Chondrocyte (in vitro differentiated cells): ENCODE results near the gene CSF1. TPM values are rescaled to one million over a fixed set of nuclear protein-coding genes. Genes with fewer than 3 reads are reported as not detected.

Source experiments
- DNase-seq: peaks from one replicate; pipeline ENCODE4 v3.0.0; 2021; ENCODE audit warnings: mixed read lengths, low spot score
- H3K27ac Mint-ChIP-seq: one replicate; pipeline ENCODE4 v1.8.0; 2021; ENCODE audit warnings: mild to moderate bottlenecking, moderate library complexity, mixed read lengths; ENCODE audit not compliant: unreplicated experiment
- H3K27me3 Mint-ChIP-seq: 2 replicates; pipeline ENCODE4 v1.8.0; 2021; ENCODE audit warnings: low read depth, mixed read lengths
- H3K36me3 Mint-ChIP-seq: 2 replicates; pipeline ENCODE4 v1.8.0; 2021; ENCODE audit warnings: low read depth, mixed read lengths
- H3K4me1 Mint-ChIP-seq: 2 replicates; pipeline ENCODE4 v1.8.0; 2021; ENCODE audit warnings: low read depth, mild to moderate bottlenecking, mixed read lengths
- H3K4me3 Mint-ChIP-seq: one replicate; pipeline ENCODE4 v1.8.0; 2021; ENCODE audit warnings: mild to moderate bottlenecking, moderate library complexity, mixed read lengths; ENCODE audit not compliant: unreplicated experiment
- H3K9me3 Mint-ChIP-seq: 2 replicates; pipeline ENCODE4 v1.8.0; 2021; ENCODE audit warnings: low read depth, mixed read lengths
- CTCF ChIP-seq: fragments of 200-600 bp; sonication (generic); IDR thresholded peaks from 2 replicates; pipeline ENCODE4 v1.5.0; 2021; ENCODE audit warnings: antibody characterized with exemption, mild to moderate bottlenecking, moderate library complexity
- total RNA-seq: library from RNA; stranded (reverse); gene quantifications from 3 replicates; pipeline ENCODE4 v1.2.1, GENCODE V29; 2021

Gene CSF1
- total RNA-seq, 1 donor from 2014 or later, result 19.8 TPM

GRCh38 chr1:109880971-109881894, 29.4 kb upstream of the CSF1 start:
- H3K27me3 Mint-ChIP-seq, result no peaks in the 10 kb centered on the region
- peaks cover 36% of the 10 kb centered on the region for H3K4me1 Mint-ChIP-seq
- H3K9me3 Mint-ChIP-seq, result no peaks in the 10 kb centered on the region
- DNase-seq, result no peak
- H3K27ac Mint-ChIP-seq, result no peak overlapping the region
- no peak for TF ChIP-seq CTCF
- H3K4me3 Mint-ChIP-seq, result no peak overlapping the region
- H3K36me3 Mint-ChIP-seq, result no peaks in the 10 kb centered on the region

- no peak for DNase-seq
- no peak for TF ChIP-seq CTCF
- H3K4me3 Mint-ChIP-seq, result no peak overlapping the region
- H3K9me3 Mint-ChIP-seq, result no peaks in the 10 kb centered on the region
- H3K27ac Mint-ChIP-seq, result no peak overlapping the region
- peaks cover 30% of the 10 kb centered on the region for H3K4me1 Mint-ChIP-seq
- no peaks in the 10 kb centered on the region for H3K27me3 Mint-ChIP-seq
- no peaks in the 10 kb centered on the region for H3K36me3 Mint-ChIP-seq
These were observed 28.8 kb upstream of the CSF1 start for GRCh38 chr1:109881906-109882287.

GRCh38 chr1:109882288-109883245, 28.1 kb upstream of the CSF1 start:
- H3K36me3 Mint-ChIP-seq, result no peaks in the 10 kb centered on the region
- no peak for TF ChIP-seq CTCF
- peaks cover 23% of the 10 kb centered on the region for H3K4me1 Mint-ChIP-seq
- no peaks in the 10 kb centered on the region for H3K27me3 Mint-ChIP-seq
- no peak overlapping the region for H3K4me3 Mint-ChIP-seq
- H3K27ac Mint-ChIP-seq, result no peak overlapping the region
- H3K9me3 Mint-ChIP-seq, result no peaks in the 10 kb centered on the region
- DNase-seq, result no peak

GRCh38 chr1:109883248-109883955, 27.2 kb upstream of the CSF1 start:
- no peak overlapping the region for H3K27ac Mint-ChIP-seq

More at GRCh38 chr1:109883248-109883955, 27.2 kb upstream of the CSF1 start:
- Mint-ChIP-seq H3K4me3 (no peak overlapping the region), H3K27me3 (no peaks in the 10 kb centered on the region), H3K36me3 (no peaks in the 10 kb centered on the region), H3K9me3 (no peaks in the 10 kb centered on the region), H3K4me1 (peaks cover 19% of the 10 kb centered on the region)
- TF ChIP-seq CTCF, result no peak
- no peak for DNase-seq
